ENCODE results near the gene COX10.

- TF ChIP-seq CTCF (conservative IDR thresholded peaks at IDR 0.05; ENCODE audit: low read length) = no peak
- no peak for TF ChIP-seq EZH2phosphoT487 (IDR thresholded peaks at IDR 0.05; ENCODE audit: borderline replicate concordance, low read depth, low read length)
These were observed 16.3 kb upstream of the COX10 start for GRCh38 chr17:14052886-14053615.

Data from OCI-LY7 (cell line).